NB4 (cell line): ENCODE results near the gene NFKB1.
A peak's percentile ranks its signal among the peaks of the same experiment; 100 is the strongest.

Source experiments
- DNase-seq: peaks from one replicate; pipeline ENCODE4 v3.0.0; 2010; ENCODE audit warnings: low read depth
- H3K4me3 ChIP-seq: one replicate; pipeline ENCODE4 v1.5.1; 2011; ENCODE audit warnings: mild to moderate bottlenecking, low read depth, low read length, moderate library complexity
- CTCF ChIP-seq: IDR thresholded peaks from one replicate; pipeline ENCODE4 v1.5.1; 2012; ENCODE audit warnings: low read depth, low read length
- MAX ChIP-seq: IDR thresholded peaks from 2 replicates; pipeline ENCODE4 v1.6.1; 2011; ENCODE audit warnings: low read depth, low read length
- MYC ChIP-seq: IDR thresholded peaks from 2 replicates; pipeline ENCODE4 v1.6.1; 2011; ENCODE audit warnings: low read depth, low read length
- POLR2A ChIP-seq: IDR thresholded peaks from 2 replicates; pipeline ENCODE4 v1.6.1; 2011; ENCODE audit warnings: mild to moderate bottlenecking; ENCODE audit not compliant: insufficient read length; ENCODE audit errors: extremely low read depth

Gene NFKB1

GRCh38 chr4:102501447-102501696, 213 bp downstream of the NFKB1 start:
- H3K4me3 ChIP-seq, result peak overlapping the region; percentile 91
- TF ChIP-seq MYC (peak; percentile 5; the same call in 1 of the 2 replicates), POLR2A (no peak), MAX (no peak)
- no peak for DNase-seq

- H3K4me3 ChIP-seq, result peak overlapping the region; percentile 91
- no peak for DNase-seq
- TF ChIP-seq MAX (no peak), POLR2A (no peak), CTCF (no peak), MYC (no peak)
Measured at GRCh38 chr4:102502543-102502818, 1.3 kb downstream of the NFKB1 start.

- DNase-seq, result peak; percentile 50
- peak overlapping the region; percentile 91 for H3K4me3 ChIP-seq
- TF ChIP-seq CTCF, result no peak
Measured at GRCh38 chr4:102503301-102503746, 2.2 kb downstream of the NFKB1 start.

GRCh38 chr4:102503831-102504786, 3.0 kb downstream of the NFKB1 start:
- DNase-seq, result peak; percentile 29
- TF ChIP-seq MYC (no peak), CTCF (no peak), POLR2A (no peak), MAX (no peak)
- H3K4me3 ChIP-seq, result peak overlapping the region; percentile 91

- no peak for DNase-seq
- no peak overlapping the region for H3K4me3 ChIP-seq
- TF ChIP-seq MAX (no peak), MYC (no peak), POLR2A (no peak), CTCF (no peak)
Measured at GRCh38 chr4:102504941-102505340, 3.8 kb downstream of the NFKB1 start.

- no peak overlapping the region for H3K4me3 ChIP-seq
- TF ChIP-seq POLR2A (no peak), MAX (no peak), CTCF (no peak), MYC (no peak)
- no peak for DNase-seq
Measured at GRCh38 chr4:102505708-102506107, 4.5 kb downstream of the NFKB1 start.
